ENCODE results near the gene PLCB2.

DNA sequence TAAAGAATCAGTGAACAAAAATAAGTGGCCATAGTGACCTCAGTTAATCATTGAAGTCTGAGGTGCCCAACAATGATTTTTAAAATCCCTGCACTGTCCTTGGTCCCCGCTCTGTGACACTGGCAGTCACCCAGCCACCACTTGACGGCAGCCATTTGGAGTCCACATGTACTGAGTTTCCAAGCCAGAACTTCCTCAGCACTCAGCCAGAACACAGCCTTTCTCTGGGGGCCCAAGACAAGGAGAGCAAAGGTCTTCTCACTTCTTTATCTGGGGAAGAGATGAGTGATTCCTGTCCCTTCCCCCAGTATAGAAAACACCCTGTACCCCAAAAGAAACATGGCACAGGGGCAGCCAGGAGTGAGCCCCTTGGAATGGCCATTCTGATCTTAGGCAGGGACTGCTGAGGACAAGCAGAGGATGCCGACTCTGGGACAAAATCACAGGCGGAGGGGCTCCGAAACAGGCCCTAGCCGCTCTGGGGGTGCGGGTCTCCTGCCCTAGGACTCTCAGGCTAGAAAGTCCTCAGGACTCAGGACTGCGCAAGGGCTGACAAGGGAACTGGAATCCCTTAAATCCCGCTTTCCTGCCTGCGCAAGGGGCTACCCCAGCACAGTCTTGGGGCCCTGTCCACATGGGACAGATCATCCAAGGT is 56.1 kb downstream of the PLCB2 start:
- TF ChIP-seq ZFP3 (tag by site-specific recombination; IDR thresholded peaks at IDR 0.05; ENCODE audit: low read depth): no peak
- TF ChIP-seq, protein P1, sequence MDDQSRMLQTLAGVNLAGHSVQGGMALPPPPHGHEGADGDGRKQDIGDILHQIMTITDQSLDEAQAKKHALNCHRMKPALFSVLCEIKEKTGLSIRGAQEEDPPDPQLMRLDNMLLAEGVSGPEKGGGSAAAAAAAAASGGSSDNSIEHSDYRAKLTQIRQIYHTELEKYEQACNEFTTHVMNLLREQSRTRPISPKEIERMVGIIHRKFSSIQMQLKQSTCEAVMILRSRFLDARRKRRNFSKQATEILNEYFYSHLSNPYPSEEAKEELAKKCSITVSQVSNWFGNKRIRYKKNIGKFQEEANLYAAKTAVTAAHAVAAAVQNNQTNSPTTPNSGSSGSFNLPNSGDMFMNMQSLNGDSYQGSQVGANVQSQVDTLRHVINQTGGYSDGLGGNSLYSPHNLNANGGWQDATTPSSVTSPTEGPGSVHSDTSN (CRISPR knock-in tag; IDR thresholded peaks at IDR 0.05): no peak
- TF ChIP-seq, protein P2, sequence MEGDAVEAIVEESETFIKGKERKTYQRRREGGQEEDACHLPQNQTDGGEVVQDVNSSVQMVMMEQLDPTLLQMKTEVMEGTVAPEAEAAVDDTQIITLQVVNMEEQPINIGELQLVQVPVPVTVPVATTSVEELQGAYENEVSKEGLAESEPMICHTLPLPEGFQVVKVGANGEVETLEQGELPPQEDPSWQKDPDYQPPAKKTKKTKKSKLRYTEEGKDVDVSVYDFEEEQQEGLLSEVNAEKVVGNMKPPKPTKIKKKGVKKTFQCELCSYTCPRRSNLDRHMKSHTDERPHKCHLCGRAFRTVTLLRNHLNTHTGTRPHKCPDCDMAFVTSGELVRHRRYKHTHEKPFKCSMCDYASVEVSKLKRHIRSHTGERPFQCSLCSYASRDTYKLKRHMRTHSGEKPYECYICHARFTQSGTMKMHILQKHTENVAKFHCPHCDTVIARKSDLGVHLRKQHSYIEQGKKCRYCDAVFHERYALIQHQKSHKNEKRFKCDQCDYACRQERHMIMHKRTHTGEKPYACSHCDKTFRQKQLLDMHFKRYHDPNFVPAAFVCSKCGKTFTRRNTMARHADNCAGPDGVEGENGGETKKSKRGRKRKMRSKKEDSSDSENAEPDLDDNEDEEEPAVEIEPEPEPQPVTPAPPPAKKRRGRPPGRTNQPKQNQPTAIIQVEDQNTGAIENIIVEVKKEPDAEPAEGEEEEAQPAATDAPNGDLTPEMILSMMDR (tag by site-specific recombination; IDR thresholded peaks at IDR 0.05): no peak
- TF ChIP-seq ZNF138 (tag by site-specific recombination; IDR thresholded peaks at IDR 0.05; ENCODE audit: borderline replicate concordance): no peak
- TF ChIP-seq TCF7L2 (IDR thresholded peaks at IDR 0.05; ENCODE audit: borderline replicate concordance, low read depth, low read length): no peak
- no peak for TF ChIP-seq ZNF394 (tag by site-specific recombination; IDR thresholded peaks at IDR 0.05; ENCODE audit: borderline replicate concordance)
- TF ChIP-seq WT1 (tag by site-specific recombination; IDR thresholded peaks at IDR 0.05): no peak
- no peak for TF ChIP-seq ZNF146 (tag by site-specific recombination; IDR thresholded peaks at IDR 0.05)
- TF ChIP-seq GLIS2 (tag by site-specific recombination; IDR thresholded peaks at IDR 0.05): no peak
- TF ChIP-seq, protein P3, sequence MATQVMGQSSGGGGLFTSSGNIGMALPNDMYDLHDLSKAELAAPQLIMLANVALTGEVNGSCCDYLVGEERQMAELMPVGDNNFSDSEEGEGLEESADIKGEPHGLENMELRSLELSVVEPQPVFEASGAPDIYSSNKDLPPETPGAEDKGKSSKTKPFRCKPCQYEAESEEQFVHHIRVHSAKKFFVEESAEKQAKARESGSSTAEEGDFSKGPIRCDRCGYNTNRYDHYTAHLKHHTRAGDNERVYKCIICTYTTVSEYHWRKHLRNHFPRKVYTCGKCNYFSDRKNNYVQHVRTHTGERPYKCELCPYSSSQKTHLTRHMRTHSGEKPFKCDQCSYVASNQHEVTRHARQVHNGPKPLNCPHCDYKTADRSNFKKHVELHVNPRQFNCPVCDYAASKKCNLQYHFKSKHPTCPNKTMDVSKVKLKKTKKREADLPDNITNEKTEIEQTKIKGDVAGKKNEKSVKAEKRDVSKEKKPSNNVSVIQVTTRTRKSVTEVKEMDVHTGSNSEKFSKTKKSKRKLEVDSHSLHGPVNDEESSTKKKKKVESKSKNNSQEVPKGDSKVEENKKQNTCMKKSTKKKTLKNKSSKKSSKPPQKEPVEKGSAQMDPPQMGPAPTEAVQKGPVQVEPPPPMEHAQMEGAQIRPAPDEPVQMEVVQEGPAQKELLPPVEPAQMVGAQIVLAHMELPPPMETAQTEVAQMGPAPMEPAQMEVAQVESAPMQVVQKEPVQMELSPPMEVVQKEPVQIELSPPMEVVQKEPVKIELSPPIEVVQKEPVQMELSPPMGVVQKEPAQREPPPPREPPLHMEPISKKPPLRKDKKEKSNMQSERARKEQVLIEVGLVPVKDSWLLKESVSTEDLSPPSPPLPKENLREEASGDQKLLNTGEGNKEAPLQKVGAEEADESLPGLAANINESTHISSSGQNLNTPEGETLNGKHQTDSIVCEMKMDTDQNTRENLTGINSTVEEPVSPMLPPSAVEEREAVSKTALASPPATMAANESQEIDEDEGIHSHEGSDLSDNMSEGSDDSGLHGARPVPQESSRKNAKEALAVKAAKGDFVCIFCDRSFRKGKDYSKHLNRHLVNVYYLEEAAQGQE (tag by site-specific recombination; IDR thresholded peaks at IDR 0.05): no peak
- TF ChIP-seq, protein P4, sequence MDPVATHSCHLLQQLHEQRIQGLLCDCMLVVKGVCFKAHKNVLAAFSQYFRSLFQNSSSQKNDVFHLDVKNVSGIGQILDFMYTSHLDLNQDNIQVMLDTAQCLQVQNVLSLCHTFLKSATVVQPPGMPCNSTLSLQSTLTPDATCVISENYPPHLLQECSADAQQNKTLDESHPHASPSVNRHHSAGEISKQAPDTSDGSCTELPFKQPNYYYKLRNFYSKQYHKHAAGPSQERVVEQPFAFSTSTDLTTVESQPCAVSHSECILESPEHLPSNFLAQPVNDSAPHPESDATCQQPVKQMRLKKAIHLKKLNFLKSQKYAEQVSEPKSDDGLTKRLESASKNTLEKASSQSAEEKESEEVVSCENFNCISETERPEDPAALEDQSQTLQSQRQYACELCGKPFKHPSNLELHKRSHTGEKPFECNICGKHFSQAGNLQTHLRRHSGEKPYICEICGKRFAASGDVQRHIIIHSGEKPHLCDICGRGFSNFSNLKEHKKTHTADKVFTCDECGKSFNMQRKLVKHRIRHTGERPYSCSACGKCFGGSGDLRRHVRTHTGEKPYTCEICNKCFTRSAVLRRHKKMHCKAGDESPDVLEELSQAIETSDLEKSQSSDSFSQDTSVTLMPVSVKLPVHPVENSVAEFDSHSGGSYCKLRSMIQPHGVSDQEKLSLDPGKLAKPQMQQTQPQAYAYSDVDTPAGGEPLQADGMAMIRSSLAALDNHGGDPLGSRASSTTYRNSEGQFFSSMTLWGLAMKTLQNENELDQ (tag by site-specific recombination; IDR thresholded peaks at IDR 0.05; ENCODE audit: low read depth): no peak
- TF ChIP-seq ZNF121 (tag by site-specific recombination; IDR thresholded peaks at IDR 0.05): no peak
- TF ChIP-seq ZNF324 (tag by site-specific recombination; IDR thresholded peaks at IDR 0.05): no peak
- TF ChIP-seq GLIS1 (tag by site-specific recombination; IDR thresholded peaks at IDR 0.05): no peak
